ENCODE data around the gene SLC38A11.
"Not testable (repeated sequence)": the region's sequence is repeated elsewhere in the genome, so short reads cannot be mapped to it uniquely, and the experiment has no call there.

DNA sequence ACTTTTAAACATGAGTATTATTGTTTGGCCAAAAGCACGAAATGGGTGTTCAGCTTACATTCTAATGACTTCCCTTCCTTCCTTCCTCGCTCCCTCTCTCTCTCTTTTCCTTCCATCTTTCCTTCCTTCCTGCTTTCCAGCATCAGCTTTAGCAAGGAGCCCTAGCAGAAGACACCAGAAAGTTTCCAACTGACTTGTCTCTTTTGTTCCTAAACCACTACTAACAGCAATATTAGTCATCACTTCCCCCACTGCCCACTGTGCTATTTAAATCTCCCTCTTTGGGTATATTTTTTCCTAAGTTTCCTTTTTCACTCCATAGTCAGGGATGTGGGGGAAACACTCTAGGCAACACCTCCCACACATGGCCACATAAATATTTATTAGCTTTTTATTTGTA, 25.4 kb upstream of the SLC38A11 start:
- TF ChIP-seq, protein P1, sequence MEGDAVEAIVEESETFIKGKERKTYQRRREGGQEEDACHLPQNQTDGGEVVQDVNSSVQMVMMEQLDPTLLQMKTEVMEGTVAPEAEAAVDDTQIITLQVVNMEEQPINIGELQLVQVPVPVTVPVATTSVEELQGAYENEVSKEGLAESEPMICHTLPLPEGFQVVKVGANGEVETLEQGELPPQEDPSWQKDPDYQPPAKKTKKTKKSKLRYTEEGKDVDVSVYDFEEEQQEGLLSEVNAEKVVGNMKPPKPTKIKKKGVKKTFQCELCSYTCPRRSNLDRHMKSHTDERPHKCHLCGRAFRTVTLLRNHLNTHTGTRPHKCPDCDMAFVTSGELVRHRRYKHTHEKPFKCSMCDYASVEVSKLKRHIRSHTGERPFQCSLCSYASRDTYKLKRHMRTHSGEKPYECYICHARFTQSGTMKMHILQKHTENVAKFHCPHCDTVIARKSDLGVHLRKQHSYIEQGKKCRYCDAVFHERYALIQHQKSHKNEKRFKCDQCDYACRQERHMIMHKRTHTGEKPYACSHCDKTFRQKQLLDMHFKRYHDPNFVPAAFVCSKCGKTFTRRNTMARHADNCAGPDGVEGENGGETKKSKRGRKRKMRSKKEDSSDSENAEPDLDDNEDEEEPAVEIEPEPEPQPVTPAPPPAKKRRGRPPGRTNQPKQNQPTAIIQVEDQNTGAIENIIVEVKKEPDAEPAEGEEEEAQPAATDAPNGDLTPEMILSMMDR (IDR thresholded peaks at IDR 0.05): not testable (repeated sequence)
- TF ChIP-seq POLR2A (IDR thresholded peaks at IDR 0.05): not testable (repeated sequence)
